GM06990 (cell line): ENCODE measurements around the gene BOD1L1.

ENCODE experiments used
- DNase-seq: peaks from one replicate; pipeline ENCODE4 v3.0.0-alpha.2; 2011; ENCODE audit not compliant: insufficient read length; ENCODE audit errors: extremely low read depth
- H3K27me3 ChIP-seq: replicated peaks from 2 replicates; pipeline ENCODE4 v1.6.0; 2011; ENCODE audit warnings: low read length; ENCODE audit not compliant: control insufficient read depth, insufficient read depth
- H3K36me3 ChIP-seq: 2 replicates; pipeline ENCODE4 v1.5.1; 2011; ENCODE audit warnings: low read length; ENCODE audit not compliant: control insufficient read depth, insufficient read depth
- H3K4me3 ChIP-seq: replicated peaks from 2 replicates; pipeline ENCODE4 v1.5.1; 2011; ENCODE audit warnings: low read depth, mild to moderate bottlenecking, control low read depth, low read length
- TF ChIP-seq, protein P1 (sequence below): IDR thresholded peaks from 2 replicates; pipeline ENCODE4 v1.5.1; 2011; ENCODE audit warnings: low read length, control low read depth, mild to moderate bottlenecking, inconsistent platforms; ENCODE audit not compliant: insufficient read depth, poor library complexity, severe bottlenecking

The BOD1L1 gene

DNA sequence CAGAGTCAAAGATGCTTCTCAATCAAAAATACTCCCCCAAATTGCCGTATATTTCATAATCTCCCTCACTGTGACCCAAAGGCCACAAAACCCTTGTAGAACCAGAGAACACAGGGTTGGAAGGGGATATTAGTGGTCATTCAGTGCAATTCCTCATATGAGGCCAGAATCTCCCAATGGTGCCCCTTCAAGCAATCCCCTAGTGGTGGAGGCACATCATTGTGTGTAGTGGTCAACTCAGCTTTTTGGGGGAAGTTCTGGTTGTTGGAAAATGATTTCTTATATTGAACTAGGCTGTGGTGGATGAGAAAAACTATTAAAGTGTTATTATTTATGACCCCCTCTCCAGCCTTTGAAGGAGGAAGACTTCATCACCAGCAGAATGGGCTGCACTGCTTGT lies 17.6 kb upstream of the BOD1L1 start:
- TF ChIP-seq, protein P1, sequence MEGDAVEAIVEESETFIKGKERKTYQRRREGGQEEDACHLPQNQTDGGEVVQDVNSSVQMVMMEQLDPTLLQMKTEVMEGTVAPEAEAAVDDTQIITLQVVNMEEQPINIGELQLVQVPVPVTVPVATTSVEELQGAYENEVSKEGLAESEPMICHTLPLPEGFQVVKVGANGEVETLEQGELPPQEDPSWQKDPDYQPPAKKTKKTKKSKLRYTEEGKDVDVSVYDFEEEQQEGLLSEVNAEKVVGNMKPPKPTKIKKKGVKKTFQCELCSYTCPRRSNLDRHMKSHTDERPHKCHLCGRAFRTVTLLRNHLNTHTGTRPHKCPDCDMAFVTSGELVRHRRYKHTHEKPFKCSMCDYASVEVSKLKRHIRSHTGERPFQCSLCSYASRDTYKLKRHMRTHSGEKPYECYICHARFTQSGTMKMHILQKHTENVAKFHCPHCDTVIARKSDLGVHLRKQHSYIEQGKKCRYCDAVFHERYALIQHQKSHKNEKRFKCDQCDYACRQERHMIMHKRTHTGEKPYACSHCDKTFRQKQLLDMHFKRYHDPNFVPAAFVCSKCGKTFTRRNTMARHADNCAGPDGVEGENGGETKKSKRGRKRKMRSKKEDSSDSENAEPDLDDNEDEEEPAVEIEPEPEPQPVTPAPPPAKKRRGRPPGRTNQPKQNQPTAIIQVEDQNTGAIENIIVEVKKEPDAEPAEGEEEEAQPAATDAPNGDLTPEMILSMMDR, result no peak
- no peaks in the 10 kb centered on the region for H3K36me3 ChIP-seq
- no peak overlapping the region for H3K4me3 ChIP-seq
- no peak for DNase-seq
- H3K27me3 ChIP-seq, result no peaks in the 10 kb centered on the region; the same call in 1 of the 2 replicates

DNA sequence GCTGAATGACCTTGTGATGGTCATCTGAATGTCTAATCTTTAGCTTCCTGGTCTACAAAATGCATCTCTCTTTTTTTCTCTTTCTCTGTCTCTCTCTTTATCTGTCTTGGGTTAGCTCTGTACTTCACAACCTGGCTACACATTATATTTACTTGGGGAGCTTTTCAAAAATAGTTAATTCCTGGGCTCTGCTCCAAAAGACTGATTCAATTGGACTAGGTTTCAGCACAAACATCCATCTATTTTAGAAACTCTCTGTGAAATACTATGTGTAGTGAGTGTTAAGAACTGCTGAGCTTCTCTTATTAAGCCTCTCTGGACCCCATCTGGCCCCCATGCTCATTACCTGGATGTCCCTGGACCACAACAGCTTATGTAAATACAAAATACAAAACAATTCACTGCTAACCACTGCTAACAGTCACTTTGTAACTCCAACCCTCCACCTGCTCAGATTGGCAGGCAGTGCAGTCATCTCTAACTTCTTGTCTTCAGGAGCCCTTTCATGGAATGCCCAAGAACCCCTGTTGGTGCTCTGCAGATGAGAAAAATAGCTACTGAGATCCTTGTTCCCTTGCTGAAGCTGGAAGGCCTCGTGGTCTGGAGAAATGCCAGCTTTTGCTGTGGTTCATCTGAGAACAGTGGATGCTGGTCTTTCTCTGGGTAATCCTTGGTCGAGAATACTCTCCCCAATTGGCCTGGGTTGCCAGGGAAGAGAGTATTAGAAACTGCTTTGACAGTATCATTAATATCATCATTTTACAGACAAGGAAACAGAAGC lies 14.8 kb upstream of the BOD1L1 start:
- DNase-seq, result no peak
- Histone ChIP-seq H3K36me3 (no peaks in the 10 kb centered on the region), H3K4me3 (no peak overlapping the region), H3K27me3 (no peaks in the 10 kb centered on the region; the same call in 1 of the 2 replicates)
- TF ChIP-seq, protein P1, result no peak

DNA sequence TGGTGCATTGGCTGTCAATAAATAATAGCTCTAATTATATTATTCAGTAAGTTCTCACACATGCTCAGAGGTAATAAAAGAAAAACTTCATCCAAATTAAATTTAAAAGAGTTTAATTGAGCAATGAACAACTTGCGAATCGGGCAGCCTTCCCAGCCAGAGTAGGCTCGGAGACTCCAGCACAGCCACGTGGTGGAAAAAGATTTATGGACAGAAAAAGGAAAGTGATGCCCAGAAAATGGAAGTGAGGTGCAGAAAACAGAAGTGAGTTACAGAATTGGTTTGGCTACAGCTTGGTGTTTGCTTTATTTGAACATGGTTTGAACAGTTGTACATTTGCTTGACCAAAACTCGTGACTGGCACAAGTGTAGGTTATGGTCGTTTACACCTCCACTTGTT lies 13.6 kb upstream of the BOD1L1 start:
- no peak overlapping the region for H3K4me3 ChIP-seq
- no peaks in the 10 kb centered on the region; the same call in 1 of the 2 replicates for H3K27me3 ChIP-seq
- H3K36me3 ChIP-seq, result no peaks in the 10 kb centered on the region
- TF ChIP-seq, protein P1, result no peak
- DNase-seq, result no peak

DNA sequence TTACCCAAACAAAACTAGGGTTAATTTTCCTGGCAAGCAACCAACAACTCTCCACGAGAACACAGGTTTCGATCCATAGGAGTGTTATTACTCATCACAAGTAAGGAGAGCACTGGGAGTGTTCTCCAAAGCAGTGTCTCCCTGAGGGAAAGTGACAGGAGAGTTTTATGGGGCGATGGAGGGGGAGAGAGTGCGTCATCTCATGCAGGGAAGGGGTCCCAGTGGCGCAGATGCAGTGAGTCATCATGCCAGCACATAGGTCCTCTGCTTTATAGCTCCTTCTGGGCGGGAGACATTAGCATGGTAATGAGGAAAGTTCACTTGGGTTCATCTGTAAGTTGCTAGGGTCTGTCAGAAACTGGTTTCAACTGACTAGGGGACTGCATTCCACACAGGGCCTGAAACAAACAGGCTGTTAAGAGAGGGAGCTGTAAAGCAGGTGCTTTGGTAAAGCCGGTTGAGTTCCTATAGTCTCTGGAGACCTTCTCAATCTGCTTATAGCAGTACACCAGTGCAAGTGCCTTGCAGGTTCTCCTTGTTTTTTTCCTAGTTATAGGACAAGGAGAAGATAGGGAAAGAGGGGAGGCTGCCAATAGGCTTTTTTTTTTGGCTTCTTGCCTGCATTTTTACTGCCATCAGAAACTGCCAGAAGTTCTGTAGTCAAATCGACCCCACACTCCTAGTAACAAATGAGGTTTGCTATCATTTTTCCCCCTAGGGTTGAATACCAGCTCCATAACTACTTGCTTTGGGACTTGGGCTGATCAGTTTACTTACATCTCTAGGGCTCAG lies 12.8 kb upstream of the BOD1L1 start:
- TF ChIP-seq, protein P1, result no peak
- Histone ChIP-seq H3K27me3 (no peaks in the 10 kb centered on the region; the same call in 1 of the 2 replicates), H3K4me3 (no peak overlapping the region), H3K36me3 (no peaks in the 10 kb centered on the region)
- DNase-seq, result no peak

DNA sequence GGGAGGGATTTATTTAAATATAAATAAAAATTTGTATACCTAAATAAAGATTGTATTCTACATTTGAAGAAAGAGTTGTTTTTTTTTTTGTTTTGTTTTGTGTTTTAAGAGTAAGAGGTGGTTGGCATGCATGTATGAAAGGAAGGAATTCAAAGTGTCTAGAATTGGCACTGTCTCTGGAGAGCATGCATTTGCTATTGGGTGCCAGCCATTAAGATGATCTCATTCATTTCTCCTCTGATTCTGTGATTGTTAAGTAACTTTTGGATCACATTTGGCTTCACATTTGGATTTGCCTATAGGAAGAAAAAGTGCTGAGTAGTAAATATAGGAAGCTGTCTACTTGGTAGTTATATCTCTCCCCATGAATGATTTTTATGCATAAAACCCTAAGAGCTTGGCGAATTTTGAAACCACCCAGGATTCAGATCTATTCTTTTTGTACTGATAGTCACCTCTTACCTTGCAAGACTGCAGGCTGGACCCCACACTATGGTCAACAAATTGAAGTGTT lies 7.8 kb upstream of the BOD1L1 start:
- DNase-seq, result no peak
- no peaks in the 10 kb centered on the region for H3K36me3 ChIP-seq

More for the DNA sequence above, 7.8 kb upstream of the BOD1L1 start:
- TF ChIP-seq, protein P1, result no peak
- no peaks in the 10 kb centered on the region for H3K27me3 ChIP-seq
- no peak overlapping the region for H3K4me3 ChIP-seq
